RCC 7860 (cell line): ENCODE data around the gene CCSER2.
"Not testable (repeated sequence)": the region's sequence is repeated elsewhere in the genome, so short reads cannot be mapped to it uniquely, and the experiment has no call there.

Experiments used
- DNase-seq: peaks from one replicate; pipeline ENCODE4 v3.0.0-alpha.2; 2015; ENCODE audit warnings: low spot score
- FAIRE-seq: peaks from 2 replicates; lab custom pipeline; 2012; peaks lifted over from hg19 to GRCh38; lab: Jason Lieb, UNC

Gene CCSER2

DNA sequence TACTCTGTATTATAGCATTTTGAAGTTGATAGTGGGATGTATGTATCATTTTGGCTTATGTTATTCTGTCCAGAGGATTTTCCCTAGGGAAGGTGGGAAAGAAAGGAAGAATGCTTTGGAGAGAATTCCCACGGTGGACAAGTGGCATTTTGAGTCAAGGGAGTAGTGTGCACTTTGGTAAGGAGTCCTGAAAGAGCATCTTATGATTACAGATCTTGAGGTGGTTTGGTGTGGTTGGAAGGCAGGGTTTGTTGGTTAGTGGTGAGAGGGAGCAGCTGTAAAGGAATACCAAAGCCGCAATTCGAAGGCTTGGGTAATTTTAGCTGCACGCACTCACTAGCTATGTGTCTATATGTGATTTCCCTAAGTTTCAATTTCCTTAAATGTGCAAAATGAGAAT is 16.1 kb downstream of the CCSER2 start:
- FAIRE-seq, result no peak
- no peak for DNase-seq

DNA sequence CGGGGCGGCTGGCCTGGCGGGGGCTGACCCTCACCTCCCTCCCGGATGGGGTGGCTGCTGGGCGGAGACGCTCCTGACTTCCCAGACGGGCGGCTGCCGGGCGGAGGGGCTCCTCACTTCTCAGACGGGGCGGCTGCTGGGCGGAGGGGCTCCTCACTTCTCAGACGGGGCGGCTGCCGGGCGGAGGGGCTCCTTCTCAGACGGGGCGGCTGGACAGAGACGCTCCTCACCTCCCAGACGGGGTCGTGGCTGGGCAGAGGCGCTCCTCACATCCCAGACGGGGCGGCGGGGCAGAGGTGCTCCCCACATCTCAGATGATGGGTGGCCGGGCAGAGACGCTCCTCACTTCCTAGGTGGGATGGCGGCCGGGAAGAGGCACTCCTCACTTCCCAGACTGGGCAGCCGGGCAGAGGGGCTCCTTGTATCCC is 19.2 kb downstream of the CCSER2 start:
- not testable (repeated sequence) for DNase-seq, FAIRE-seq

- DNase-seq (peak; percentile 62), FAIRE-seq (peak; percentile 31)
Observed at GRCh38 chr10:84348447-84348846, 20.1 kb downstream of the CCSER2 start.

DNA sequence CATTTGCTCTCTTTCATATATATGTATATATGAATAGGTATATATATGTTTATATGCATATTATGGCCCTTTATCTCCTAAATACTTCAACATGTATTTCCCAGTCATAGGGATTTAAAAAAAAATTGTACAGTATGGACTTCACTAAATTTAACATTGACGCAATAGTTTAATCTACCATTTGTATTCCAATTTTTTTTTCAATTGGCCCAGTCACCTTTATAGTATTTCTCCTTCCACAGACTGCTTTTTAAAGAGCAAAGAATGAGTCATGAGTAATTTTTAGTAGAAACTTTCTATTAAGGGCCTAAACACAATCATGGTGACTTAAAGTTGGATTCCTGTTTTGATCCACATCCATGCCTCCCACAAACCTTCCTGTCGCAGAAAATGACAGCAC is 20.5 kb downstream of the CCSER2 start:
- FAIRE-seq (peak; percentile 12), DNase-seq (peak; percentile 35)

- FAIRE-seq, result no peak
- DNase-seq, result peak; percentile 31
Observed at GRCh38 chr10:84352251-84352842, 24.0 kb downstream of the CCSER2 start.

DNA sequence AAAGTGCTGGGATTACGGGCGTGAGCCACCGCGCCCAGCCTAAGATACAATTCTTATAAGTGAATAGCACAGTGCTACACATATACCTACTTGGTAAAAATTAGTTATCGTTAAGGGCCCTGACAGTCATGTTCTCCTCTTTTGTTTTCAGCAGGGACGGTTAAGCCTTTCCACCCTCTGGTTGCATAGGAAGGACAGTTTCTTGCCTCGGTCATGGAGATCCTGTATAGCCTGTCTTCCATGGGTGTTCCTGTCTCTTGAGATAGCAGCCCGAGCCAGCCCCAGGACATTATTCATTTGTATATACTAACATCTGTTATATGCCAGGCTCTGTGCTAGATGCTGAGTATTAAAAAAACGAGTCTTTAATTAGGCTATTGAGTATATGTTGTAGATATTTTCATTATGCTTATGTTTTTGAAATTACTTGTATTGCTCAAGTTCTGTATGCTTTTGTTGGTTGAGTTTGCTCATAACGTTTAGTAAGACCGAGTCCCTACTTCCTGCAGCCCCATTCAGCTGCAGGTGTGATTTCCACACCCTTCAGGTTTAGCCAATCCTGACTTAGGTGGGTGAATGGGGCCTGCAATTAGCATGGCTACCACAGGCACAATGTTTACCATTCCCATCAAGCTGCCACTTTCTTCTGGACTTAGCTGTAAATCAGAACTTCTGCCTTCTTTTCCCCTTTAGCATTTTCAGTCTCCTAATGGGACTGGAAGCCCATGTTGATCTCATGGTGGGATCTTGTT is 24.8 kb downstream of the CCSER2 start:
- no peak for FAIRE-seq

GRCh38 chr10:84354623-84355022 is 26.2 kb downstream of the CCSER2 start:
- FAIRE-seq, result no peak
- no peak for DNase-seq

More for the DNA sequence above, 24.8 kb downstream of the CCSER2 start:
- no peak for DNase-seq

DNA sequence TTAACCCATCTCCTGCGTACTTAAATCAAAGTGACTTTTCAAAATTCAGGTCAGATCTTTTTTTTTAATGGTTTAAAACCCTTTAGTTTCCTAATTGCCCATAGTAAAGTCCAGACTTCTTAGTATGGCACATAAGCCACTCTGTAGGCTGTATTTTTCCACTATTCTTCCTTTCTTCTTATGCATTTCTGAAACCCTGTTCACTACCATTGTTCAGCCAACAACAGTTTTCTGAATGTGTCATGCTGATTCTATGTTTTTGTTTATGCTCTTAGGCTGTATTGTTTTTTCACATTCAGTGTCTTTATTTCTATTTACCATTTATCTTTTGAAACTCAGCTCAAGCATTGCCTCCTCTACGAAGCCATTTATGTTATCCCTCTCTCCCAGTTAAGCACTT is 26.7 kb downstream of the CCSER2 start:
- no peak for FAIRE-seq
- DNase-seq, result no peak

DNA sequence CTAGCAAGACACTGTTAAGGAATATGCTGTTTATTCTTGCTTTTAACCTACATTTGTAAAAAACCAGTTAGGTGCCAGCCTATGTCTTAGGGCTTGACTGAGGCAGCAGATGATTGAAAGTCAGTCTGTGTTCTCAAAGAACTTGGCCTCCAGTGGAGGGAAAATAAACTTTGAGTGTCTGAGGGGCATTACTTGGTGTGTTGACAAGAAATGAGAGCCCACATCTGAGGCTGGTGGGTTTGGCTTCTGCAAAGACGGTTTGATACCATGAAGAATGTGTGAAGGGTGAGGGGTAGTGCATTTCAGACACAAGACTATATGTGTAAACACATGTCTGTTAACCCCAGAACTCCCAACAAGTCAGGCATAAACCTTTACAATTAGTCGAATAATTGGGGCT is 28.5 kb downstream of the CCSER2 start:
- no peak for FAIRE-seq
- no peak for DNase-seq

GRCh38 chr10:84358743-84359142 is 30.4 kb downstream of the CCSER2 start:
- FAIRE-seq (no peak), DNase-seq (no peak)

DNA sequence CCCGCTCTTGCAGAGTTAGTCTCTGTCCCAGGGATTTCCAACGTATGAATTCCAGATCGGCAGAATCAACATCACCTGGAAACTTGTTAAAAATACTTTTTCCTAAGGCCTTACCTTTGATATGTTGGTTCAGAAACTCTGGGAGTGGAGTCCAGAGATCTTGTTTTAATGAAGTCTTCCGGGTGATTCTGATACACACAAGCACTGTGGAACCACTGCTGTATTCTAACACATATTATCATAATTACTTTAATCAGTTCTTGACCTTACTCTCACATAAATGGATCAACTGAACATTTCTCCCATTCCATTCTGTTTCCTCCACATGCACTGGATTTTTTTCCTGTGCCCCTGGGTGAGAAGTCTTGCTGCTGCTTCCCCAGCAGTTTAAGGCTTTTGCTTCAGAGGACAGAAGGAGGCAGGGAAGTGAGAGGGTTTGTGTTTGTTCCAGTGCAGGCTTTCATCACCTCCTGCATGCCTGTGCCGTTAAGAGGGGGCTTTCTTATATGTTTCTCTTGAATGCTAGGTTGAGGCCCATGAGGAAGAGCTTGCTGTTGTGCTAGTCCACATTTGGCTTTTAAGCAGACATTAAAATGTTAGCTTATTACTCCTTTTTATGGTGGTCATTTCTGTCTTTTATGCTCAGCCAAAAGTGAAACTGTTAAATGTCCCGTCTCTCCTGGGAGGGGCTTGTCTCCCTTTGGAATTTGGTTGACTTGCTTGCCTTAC is 32.4 kb downstream of the CCSER2 start:
- DNase-seq (no peak), FAIRE-seq (no peak)

DNA sequence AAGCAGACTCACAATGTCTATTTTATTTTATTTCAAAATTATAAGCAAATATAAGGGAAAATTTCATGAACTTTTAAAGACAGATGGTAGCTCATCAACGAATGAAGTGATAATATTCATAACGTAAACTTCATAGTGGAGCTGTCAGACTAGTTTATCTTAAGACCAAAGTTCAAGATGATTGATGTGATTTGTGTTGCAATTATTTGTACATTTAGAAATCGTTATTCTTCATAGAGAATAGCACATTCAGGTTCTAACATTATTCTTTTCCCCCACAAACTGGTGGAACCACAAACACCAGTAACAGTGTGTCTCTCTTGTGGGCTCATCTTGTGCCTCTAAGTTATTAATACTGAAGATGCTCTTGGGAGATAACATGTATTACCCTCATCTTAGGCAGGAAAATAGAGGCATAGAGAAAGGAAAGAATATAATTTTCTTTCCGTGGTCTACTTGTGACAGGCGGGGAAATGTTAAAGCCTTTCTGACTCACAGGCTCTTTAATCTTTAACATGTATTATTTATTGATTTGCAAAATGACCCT is 37.0 kb downstream of the CCSER2 start:
- DNase-seq (no peak), FAIRE-seq (no peak)

DNA sequence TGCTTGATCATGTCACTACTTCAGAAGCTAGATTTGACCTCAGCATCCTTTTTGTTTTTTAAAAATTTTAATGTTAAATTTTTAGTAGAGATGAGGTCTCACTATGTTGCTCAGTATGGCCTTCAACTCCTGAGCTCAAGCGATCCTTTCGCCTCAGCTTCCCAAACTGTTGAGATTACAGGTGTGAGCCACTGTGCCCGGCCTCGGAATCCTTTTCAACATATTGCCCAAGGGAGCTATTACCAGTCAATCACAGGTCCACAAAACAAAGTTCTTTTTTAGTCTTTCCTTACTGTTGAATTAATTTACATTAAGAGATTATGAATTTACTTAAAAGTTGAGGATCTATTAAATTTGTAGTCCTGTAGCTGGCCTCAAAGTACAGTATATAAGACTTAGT is 37.7 kb downstream of the CCSER2 start:
- DNase-seq (no peak), FAIRE-seq (no peak)

GRCh38 chr10:84367256-84367655 is 38.9 kb downstream of the CCSER2 start:
- no peak for DNase-seq
- no peak for FAIRE-seq

DNA sequence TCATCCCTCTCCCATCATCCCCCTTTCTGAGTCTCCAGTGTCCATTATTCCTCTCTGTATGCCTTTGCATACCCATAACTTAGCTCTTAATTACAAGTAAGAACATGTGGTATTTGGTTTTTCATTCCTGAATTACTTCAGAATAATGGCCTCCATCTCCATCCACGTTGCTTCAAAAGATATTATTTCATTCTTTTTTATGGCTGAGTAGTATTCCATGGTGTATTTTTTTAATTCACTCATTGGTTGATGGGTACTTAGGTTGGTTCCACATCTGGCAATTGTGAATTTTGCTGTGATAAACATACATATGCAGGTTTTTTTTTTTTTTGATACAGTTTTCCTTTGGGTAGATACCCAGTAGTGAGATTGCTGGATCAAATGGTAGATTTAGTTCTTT is 40.4 kb downstream of the CCSER2 start:
- no peak for FAIRE-seq
- DNase-seq, result no peak

DNA sequence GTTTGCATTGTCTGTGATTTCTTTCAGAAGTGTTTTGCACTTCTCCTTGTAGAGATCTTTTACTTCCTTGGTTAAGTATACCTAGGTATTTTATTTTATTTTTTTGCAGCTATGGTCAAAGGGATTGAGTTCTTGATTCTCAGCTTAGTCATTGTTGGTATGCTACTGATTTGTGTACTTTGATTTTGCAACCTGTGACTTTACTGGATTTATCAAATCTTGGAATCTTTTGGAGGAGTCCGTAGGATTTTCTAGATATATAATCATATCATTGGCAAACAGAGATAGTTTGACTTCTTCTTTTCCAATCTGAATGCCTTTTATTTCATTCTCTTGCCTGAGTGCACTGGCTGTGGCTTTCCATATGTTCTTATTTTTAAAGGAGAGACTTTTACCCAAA is 41.9 kb downstream of the CCSER2 start:
- FAIRE-seq (no peak), DNase-seq (no peak)

- DNase-seq (no peak), FAIRE-seq (no peak)
Observed at GRCh38 chr10:84371944-84372343, 43.6 kb downstream of the CCSER2 start.

GRCh38 chr10:84373000-84373399 is 44.6 kb downstream of the CCSER2 start:
- DNase-seq (no peak), FAIRE-seq (no peak)

GRCh38 chr10:84374455-84374854 is 46.1 kb downstream of the CCSER2 start:
- DNase-seq (no peak), FAIRE-seq (no peak)

- peak; percentile 44 for DNase-seq
- peak; percentile 83 for FAIRE-seq
Observed at GRCh38 chr10:84375011-84375410, 46.6 kb downstream of the CCSER2 start.

DNA sequence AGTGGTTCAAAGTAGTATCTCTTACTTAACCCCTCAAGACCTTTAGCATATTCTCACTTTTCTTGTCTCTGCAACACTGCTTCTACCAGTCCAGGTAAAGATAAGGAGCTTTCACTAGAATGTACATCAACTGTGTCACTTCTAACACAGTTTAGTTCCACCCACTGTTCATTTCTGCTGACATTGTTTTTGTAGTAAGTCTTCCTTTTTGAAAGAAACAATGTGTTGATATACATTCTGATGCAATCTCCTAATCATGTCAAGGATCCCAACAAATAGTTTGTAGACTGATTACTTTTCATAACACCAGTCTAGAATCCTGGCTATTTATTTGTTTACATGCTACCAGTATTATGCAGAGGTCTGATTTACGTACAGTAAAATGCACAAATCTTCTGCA is 47.5 kb downstream of the CCSER2 start:
- FAIRE-seq, result no peak
- no peak for DNase-seq

DNA sequence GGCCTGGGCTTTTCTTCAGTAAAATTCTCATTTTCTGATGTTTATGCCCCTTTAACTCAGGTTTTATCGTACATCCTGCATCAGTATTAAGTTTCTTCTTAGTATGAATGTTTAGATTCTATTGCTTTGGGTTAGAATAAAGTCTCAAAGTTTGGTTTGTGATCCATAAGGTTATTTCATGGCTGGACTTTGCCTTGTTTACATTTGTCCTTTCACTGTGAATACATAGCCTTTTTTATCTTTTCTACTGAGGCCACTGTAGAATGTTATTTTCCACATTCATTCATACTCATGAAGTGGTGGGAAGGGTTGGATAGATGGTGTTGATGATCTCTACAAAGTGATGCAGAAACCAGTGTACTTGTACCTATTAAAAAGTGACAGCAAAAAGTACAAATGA is 59.8 kb downstream of the CCSER2 start:
- DNase-seq (no peak), FAIRE-seq (no peak)
